Sigmoid colon (tissue), 7 donors: ENCODE results near the gene GAS6. TPM values are rescaled to one million over a fixed set of nuclear protein-coding genes. Genes with fewer than 3 reads are reported as not detected.
A peak's percentile ranks its signal among the peaks of the same experiment; 100 is the strongest.

Experiments
- DNase-seq: peaks from one replicate; pipeline ENCODE4 v3.0.0-alpha.2; 2019
- H3K27ac ChIP-seq, 4 donors: fragments of 200-600 bp; sonication (generic); one replicate each; pipeline ENCODE4 v1.5.1; 2016 to 2019; ENCODE audit warnings: mild to moderate bottlenecking in 1 of 4
- H3K27me3 ChIP-seq, 3 donors: fragments of 200-600 bp; sonication (generic); one replicate each; pipeline ENCODE4 v1.5.1; 2019; ENCODE audit warnings: mild to moderate bottlenecking in 1 of 3
- H3K36me3 ChIP-seq, 4 donors: fragments of 200-600 bp; sonication (generic); one replicate each; pipeline ENCODE4 v1.5.1; 2016 to 2019
- H3K4me1 ChIP-seq, 4 donors: fragments of 200-600 bp; sonication (generic); one replicate each; pipeline ENCODE4 v1.5.1; 2017 to 2019
- H3K4me3 ChIP-seq, 4 donors: fragments of 200-600 bp; sonication (generic); one replicate each; pipeline ENCODE4 v1.5.1; 2017 to 2019; ENCODE audit warnings: mild to moderate bottlenecking in 2 of 4, moderate library complexity in 1 of 4
- H3K9me3 ChIP-seq, 4 donors: fragments of 200-600 bp in 3 of 4; sonication (generic) in 3 of 4; one replicate each; pipeline versions ENCODE4 v1.5.1 to v1.6.1; 2013 to 2019
- CTCF ChIP-seq, 4 experiments: fragments of 450-650 bp in 3 of 4; fragments of 200-600 bp in 1 of 4; IDR thresholded peaks; one replicate each; pipeline ENCODE4 v1.5.1; 2016 to 2019; ENCODE audit warnings: antibody characterized with exemption in 4 of 4, mild to moderate bottlenecking in 3 of 4, moderate library complexity in 2 of 4
- EP300 ChIP-seq, 4 donors: sonication (generic); formaldehyde crosslinking; IDR thresholded peaks; one replicate each; pipeline ENCODE4 v1.6.1; 2017; ENCODE audit warnings: antibody characterized with exemption in 4 of 4
- POLR2A ChIP-seq, 2 donors: fragments of 450-650 bp; IDR thresholded peaks; one replicate each; pipeline ENCODE4 v1.6.1; 2016; ENCODE audit warnings: antibody characterized with exemption in 2 of 2, mild to moderate bottlenecking in 2 of 2, moderate library complexity in 2 of 2
- POLR2AphosphoS5 ChIP-seq, 4 donors: sonication (generic); formaldehyde crosslinking; IDR thresholded peaks; one replicate each; pipeline ENCODE4 v1.6.1; 2017; ENCODE audit warnings: antibody characterized with exemption in 4 of 4
- WGBS, 2 donors: extraction: QIAGEN DNeasy Blood & Tissue Kit; methylation state at CpG; one replicate each; pipeline ENCODE4 v1.1.7; 2013; 5-methylcytosine and 5-hydroxymethylcytosine counted together
- intact Hi-C: fragments of 100-400 bp; cut with DNase I; formaldehyde crosslinking; loops from one replicate; pipeline ENCODE4 v1.15.1; 2023
- polyA plus RNA-seq, 3 donors: library from polyadenylated mRNA; stranded (reverse); fragments of 200-250 nt; gene quantifications; one replicate each; pipeline ENCODE4 v1.2.3, GENCODE V29; 2013
- total RNA-seq, 4 donors: library from RNA; depleted of rRNA; stranded (reverse); fragments of >200 nt; gene quantifications; one replicate each; pipeline ENCODE4 v1.1.0, GENCODE V29; 2016
- donor health status: healthy with polysubstance abuse.
- donor health status: Bipolar disorder and iron deficiency.
- donor health status: healthy.

The GAS6 gene
- total and polyA plus RNA-seq, 7 donors: 27.0 to 105 (median 58.1) TPM

- peaks cover 0 to 44% (median 34%) of the 10 kb centered on the region in 4 donors for H3K4me1 ChIP-seq
- no peaks in the 10 kb centered on the region for H3K9me3 ChIP-seq
- H3K36me3 ChIP-seq: no peaks in the 10 kb centered on the region
- DNase-seq: no peak
- no peak overlapping the region for H3K4me3 ChIP-seq
- intact Hi-C loops: loop anchor here (2.0 kb wide), 1 partner anchor 23 kb away; no protein-coding TSS in a partner anchor
- peak overlapping the region in 3 of 4 donors; percentile 75 to 93 (median 83) for H3K27ac ChIP-seq
- TF ChIP-seq EP300 (IDR thresholded peaks at IDR 0.05) (no peak), CTCF (IDR thresholded peaks at IDR 0.05) (no peak), POLR2A (IDR thresholded peaks at IDR 0.05) (no peak), POLR2AphosphoS5 (IDR thresholded peaks at IDR 0.05) (no peak)
- 21 to 70% methylated on average over 12 of the region's 12 CpGs for WGBS, 2 donors
- H3K27me3 ChIP-seq: no peaks in the 10 kb centered on the region
Observed at GRCh38 chr13:113861433-113862030, 2.3 kb downstream of the GAS6 start.

DNA sequence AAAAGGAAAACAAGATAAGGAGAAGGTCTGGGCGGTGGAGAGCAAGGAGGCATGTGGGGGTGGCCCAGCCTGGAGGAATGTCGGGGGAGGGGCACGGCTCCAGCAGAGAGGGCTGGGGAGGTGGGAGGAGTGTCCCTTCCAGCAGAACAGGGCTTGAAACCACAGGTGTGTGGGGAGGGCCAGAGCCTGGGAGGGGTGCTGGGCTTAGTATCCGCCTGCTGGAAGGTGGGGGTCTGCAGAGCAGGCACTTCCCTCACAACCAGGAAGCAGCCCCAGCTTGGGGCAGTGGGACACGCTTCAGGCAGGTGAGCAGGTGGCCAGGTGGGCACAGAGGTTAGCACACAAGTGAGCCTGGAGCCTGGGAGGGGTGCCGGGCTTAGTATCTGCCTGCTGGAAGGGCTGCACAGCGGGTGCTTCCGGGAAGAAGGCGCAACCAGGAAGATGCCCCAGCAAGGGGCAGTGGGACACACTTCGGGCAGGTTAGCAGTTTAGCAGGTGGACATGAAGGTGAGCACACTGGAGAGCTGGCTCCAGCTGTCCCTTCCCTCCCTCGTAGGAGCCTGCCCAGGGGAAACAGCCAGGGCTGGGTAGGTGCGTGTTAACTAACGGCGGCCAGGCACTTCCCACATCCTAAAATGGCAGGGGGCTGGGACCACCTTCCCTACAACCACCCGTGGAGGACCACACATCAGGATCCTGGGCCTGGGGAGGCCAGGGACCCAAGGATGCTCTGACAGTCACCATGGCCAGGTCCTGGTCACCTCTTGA, 3.0 kb downstream of the GAS6 start:
- 22 to 71% methylated on average over 15 of the region's 15 CpGs for WGBS, 2 donors
- H3K4me1 ChIP-seq: peaks cover 0 to 51% (median 40%) of the 10 kb centered on the region in 4 donors
- H3K27me3 ChIP-seq: no peaks in the 10 kb centered on the region
- no peaks in the 10 kb centered on the region for H3K36me3 ChIP-seq
- TF ChIP-seq POLR2AphosphoS5 (IDR thresholded peaks at IDR 0.05) (no peak), EP300 (IDR thresholded peaks at IDR 0.05) (no peak), CTCF (IDR thresholded peaks at IDR 0.05) (no peak), POLR2A (IDR thresholded peaks at IDR 0.05) (no peak)
- no peak for DNase-seq
- peak overlapping the region in 3 of 4 donors; percentile 75 to 93 (median 83) for H3K27ac ChIP-seq
- no peaks in the 10 kb centered on the region for H3K9me3 ChIP-seq
- intact Hi-C loops: no loop called here
- no peak overlapping the region for H3K4me3 ChIP-seq

- intact Hi-C loops: no loop called here
- no peaks in the 10 kb centered on the region for H3K27me3 ChIP-seq
- no peak for TF ChIP-seq POLR2AphosphoS5 (IDR thresholded peaks at IDR 0.05)
- no peaks in the 10 kb centered on the region for H3K36me3 ChIP-seq
- H3K27ac ChIP-seq: peak overlapping the region in 1 of 4 donors; percentile 93
- 22 to 70% methylated on average over 12 of the region's 12 CpGs for WGBS, 2 donors
- H3K4me3 ChIP-seq: no peak overlapping the region
- no peaks in the 10 kb centered on the region for H3K9me3 ChIP-seq
- no peak for DNase-seq
- peaks cover 0 to 58% (median 46%) of the 10 kb centered on the region in 4 donors for H3K4me1 ChIP-seq
Observed at GRCh38 chr13:113860051-113860664, 3.7 kb downstream of the GAS6 start.

GRCh38 chr13:113859311-113860050, 4.4 kb downstream of the GAS6 start:
- intact Hi-C loops: no loop called here
- Histone ChIP-seq H3K4me3 (no peak overlapping the region), H3K9me3 (no peaks in the 10 kb centered on the region), H3K27ac (peak overlapping the region in 1 of 4 donors; percentile 93), H3K36me3 (no peaks in the 10 kb centered on the region), H3K4me1 (peaks cover 0 to 60% (median 46%) of the 10 kb centered on the region in 4 donors), H3K27me3 (no peaks in the 10 kb centered on the region)
- 75 to 92% methylated on average over 4 of the region's 4 CpGs for WGBS, 2 donors
- DNase-seq: no peak
- TF ChIP-seq CTCF (IDR thresholded peaks at IDR 0.05) (no peak), POLR2A (IDR thresholded peaks at IDR 0.05) (no peak), EP300 (IDR thresholded peaks at IDR 0.05) (no peak), POLR2AphosphoS5 (IDR thresholded peaks at IDR 0.05) (no peak)
